Effector memory CD8-positive, alpha-beta T cell (primary cell): ENCODE results near the gene ALOX15.
"Not testable (repeated sequence)": the region's sequence is repeated elsewhere in the genome, so short reads cannot be mapped to it uniquely, and the experiment has no call there.

Experiments
- ATAC-seq: fragments of 150-1000 bp; cut with Tn5 transposase; replicated peaks from 2 replicates; pipeline ENCODE4 v1.10.0; 2021; ENCODE audit warnings: mild to moderate bottlenecking, moderate library complexity
- DNase-seq, 3 experiments: peaks; one replicate each; pipeline ENCODE4 v3.0.0; 2021
- H3K27ac Mint-ChIP-seq, 2 donors: one replicate each; pipeline ENCODE4 v1.8.0; 2022; ENCODE audit warnings: mild to moderate bottlenecking in 2 of 2, mixed read lengths in 2 of 2, moderate library complexity in 2 of 2
- H3K27me3 Mint-ChIP-seq, 2 donors: one replicate each; pipeline ENCODE4 v1.8.0; 2022; ENCODE audit warnings: mixed read lengths in 2 of 2
- H3K36me3 Mint-ChIP-seq: one replicate; pipeline ENCODE4 v1.8.0; 2022; ENCODE audit warnings: mild to moderate bottlenecking, moderate library complexity, mixed read lengths; ENCODE audit not compliant: insufficient read depth
- H3K4me1 Mint-ChIP-seq, 2 donors: one replicate each; pipeline ENCODE4 v1.8.0; 2022; ENCODE audit warnings: low read depth in 2 of 2, mixed read lengths in 2 of 2
- H3K4me3 Mint-ChIP-seq, 2 donors: one replicate each; pipeline ENCODE4 v1.8.0; 2022; ENCODE audit warnings: mild to moderate bottlenecking in 2 of 2, mixed read lengths in 2 of 2, moderate library complexity in 2 of 2
- H3K9me3 Mint-ChIP-seq, 2 donors: one replicate each; pipeline ENCODE4 v1.8.0; 2022; ENCODE audit warnings: mixed read lengths in 2 of 2

ALOX15 gene

GRCh38 chr17:4590981-4591453 is 50.5 kb downstream of the ALOX15 start:
- peaks cover 5 to 9% of the 10 kb centered on the region in 2 donors for H3K4me1 Mint-ChIP-seq
- DNase-seq (no peak), ATAC-seq (no peak)
- H3K27ac Mint-ChIP-seq: no peak overlapping the region
- peaks cover 24 to 79% of the 10 kb centered on the region in 2 donors for H3K27me3 Mint-ChIP-seq
- no peaks in the 10 kb centered on the region for H3K9me3 Mint-ChIP-seq
- H3K36me3 Mint-ChIP-seq: no peaks in the 10 kb centered on the region
- H3K4me3 Mint-ChIP-seq: no peak overlapping the region

- not testable (repeated sequence) for H3K4me3 Mint-ChIP-seq
These were observed 51.4 kb downstream of the ALOX15 start for GRCh38 chr17:4590042-4590441.

GRCh38 chr17:4588898-4589625 is 52.4 kb downstream of the ALOX15 start:
- no peak for ATAC-seq
- peaks cover 0 to 4% of the 10 kb centered on the region in 2 donors for H3K4me1 Mint-ChIP-seq
- no peak overlapping the region for H3K27ac Mint-ChIP-seq
- no peaks in the 10 kb centered on the region for H3K36me3 Mint-ChIP-seq
- H3K4me3 Mint-ChIP-seq: no peak overlapping the region
- H3K9me3 Mint-ChIP-seq: no peaks in the 10 kb centered on the region
- H3K27me3 Mint-ChIP-seq: peaks cover 36 to 82% of the 10 kb centered on the region in 2 donors
- DNase-seq: no peak

More at GRCh38 chr17:4590042-4590441, 51.4 kb downstream of the ALOX15 start:
- peaks cover 34 to 84% of the 10 kb centered on the region in 2 donors for H3K27me3 Mint-ChIP-seq
- ATAC-seq, H3K27ac Mint-ChIP-seq, H3K36me3 Mint-ChIP-seq, H3K4me1 Mint-ChIP-seq, DNase-seq, H3K9me3 Mint-ChIP-seq: not testable (repeated sequence)

GRCh38 chr17:4588391-4588790 is 53.1 kb downstream of the ALOX15 start:
- H3K27ac Mint-ChIP-seq: no peak overlapping the region
- no peaks in the 10 kb centered on the region for H3K36me3 Mint-ChIP-seq
- peaks cover 4 to 5% of the 10 kb centered on the region in 2 donors for H3K4me1 Mint-ChIP-seq
- no peak for DNase-seq
- ATAC-seq: no peak
- peaks cover 42 to 82% of the 10 kb centered on the region in 2 donors for H3K27me3 Mint-ChIP-seq
- H3K9me3 Mint-ChIP-seq: no peaks in the 10 kb centered on the region
- no peak overlapping the region for H3K4me3 Mint-ChIP-seq

GRCh38 chr17:4587803-4588202 is 53.7 kb downstream of the ALOX15 start:
- Mint-ChIP-seq H3K4me3 (no peak overlapping the region), H3K27me3 (peaks cover 48 to 82% of the 10 kb centered on the region in 2 donors), H3K36me3 (no peaks in the 10 kb centered on the region), H3K4me1 (peaks cover 4 to 5% of the 10 kb centered on the region in 2 donors), H3K27ac (no peak overlapping the region), H3K9me3 (no peaks in the 10 kb centered on the region)
- ATAC-seq (no peak), DNase-seq (no peak)

- DNase-seq (no peak), ATAC-seq (no peak)
- Mint-ChIP-seq H3K36me3 (no peaks in the 10 kb centered on the region), H3K27ac (no peak overlapping the region), H3K4me3 (no peak overlapping the region), H3K9me3 (no peaks in the 10 kb centered on the region), H3K4me1 (peaks cover 4 to 5% of the 10 kb centered on the region in 2 donors), H3K27me3 (peaks cover 54 to 82% of the 10 kb centered on the region in 2 donors)
These were observed 54.3 kb downstream of the ALOX15 start for GRCh38 chr17:4587195-4587594.

GRCh38 chr17:4586043-4586442 is 55.4 kb downstream of the ALOX15 start:
- Mint-ChIP-seq H3K4me1 (peaks cover 4 to 5% of the 10 kb centered on the region in 2 donors), H3K9me3 (no peaks in the 10 kb centered on the region), H3K27me3 (peaks cover 59 to 82% of the 10 kb centered on the region in 2 donors), H3K4me3 (no peak overlapping the region), H3K27ac (no peak overlapping the region), H3K36me3 (no peaks in the 10 kb centered on the region)
- DNase-seq (no peak), ATAC-seq (no peak)

GRCh38 chr17:4585638-4585994 is 55.9 kb downstream of the ALOX15 start:
- Mint-ChIP-seq H3K27ac (no peak overlapping the region), H3K4me3 (no peak overlapping the region), H3K36me3 (no peaks in the 10 kb centered on the region), H3K27me3 (peaks cover 55 to 82% of the 10 kb centered on the region in 2 donors), H3K9me3 (no peaks in the 10 kb centered on the region), H3K4me1 (peaks cover 4 to 5% of the 10 kb centered on the region in 2 donors)
- ATAC-seq (no peak), DNase-seq (no peak)

- Mint-ChIP-seq H3K27ac (no peak overlapping the region), H3K9me3 (no peaks in the 10 kb centered on the region), H3K36me3 (no peaks in the 10 kb centered on the region), H3K27me3 (peaks cover 49 to 78% of the 10 kb centered on the region in 2 donors), H3K4me3 (peak overlapping the region in 1 of 2 donors; percentile 35), H3K4me1 (peaks cover 4 to 5% of the 10 kb centered on the region in 2 donors)
- DNase-seq: no peak
- no peak for ATAC-seq
These were observed 56.4 kb downstream of the ALOX15 start for GRCh38 chr17:4584917-4585637.

GRCh38 chr17:4584101-4584916 is 57.2 kb downstream of the ALOX15 start, which contains the start of gene SMTNL2:
Gene SMTNL2, plus strand, starts transcription at chr17:4584529. Its CDS starts 77 bp downstream, at chr17:4584606.
- peaks cover 4 to 5% of the 10 kb centered on the region in 2 donors for H3K4me1 Mint-ChIP-seq
- H3K4me3 Mint-ChIP-seq: peak within 1 kb of the TSS; percentile 68 to 71
- H3K27ac Mint-ChIP-seq: no peak within 1 kb of the TSS
- ATAC-seq (peak; percentile 69), DNase-seq (no peak)
- peaks cover 48 to 82% of the 10 kb centered on the region in 2 donors for H3K27me3 Mint-ChIP-seq
- H3K9me3 Mint-ChIP-seq: no peaks in the 10 kb centered on the region
- no peaks in the 10 kb centered on the region for H3K36me3 Mint-ChIP-seq

- Mint-ChIP-seq H3K27me3 (peaks cover 48 to 79% of the 10 kb centered on the region in 2 donors), H3K9me3 (no peaks in the 10 kb centered on the region), H3K27ac (no peak overlapping the region), H3K4me3 (peak overlapping the region; percentile 68 to 71), H3K4me1 (peaks cover 4 to 5% of the 10 kb centered on the region in 2 donors), H3K36me3 (no peaks in the 10 kb centered on the region)
- DNase-seq (no peak), ATAC-seq (peak; percentile 54)
These were observed 57.7 kb downstream of the ALOX15 start for GRCh38 chr17:4583782-4584100.

- no peak overlapping the region for H3K27ac Mint-ChIP-seq
- DNase-seq: no peak
- no peaks in the 10 kb centered on the region for H3K36me3 Mint-ChIP-seq
- no peaks in the 10 kb centered on the region for H3K9me3 Mint-ChIP-seq
- peaks cover 4% of the 10 kb centered on the region in 2 donors for H3K4me1 Mint-ChIP-seq
- H3K27me3 Mint-ChIP-seq: peaks cover 48 to 74% of the 10 kb centered on the region in 2 donors
- peak overlapping the region; percentile 68 to 71 for H3K4me3 Mint-ChIP-seq
- ATAC-seq: no peak
These were observed 58.3 kb downstream of the ALOX15 start for GRCh38 chr17:4583206-4583605.

- no peak for ATAC-seq
These were observed 58.8 kb downstream of the ALOX15 start for GRCh38 chr17:4582691-4583090.

More at GRCh38 chr17:4582691-4583090, 58.8 kb downstream of the ALOX15 start:
- Mint-ChIP-seq H3K9me3 (no peaks in the 10 kb centered on the region), H3K27me3 (peaks cover 48 to 70% of the 10 kb centered on the region in 2 donors), H3K4me3 (no peak overlapping the region), H3K27ac (no peak overlapping the region), H3K4me1 (peaks cover 3 to 4% of the 10 kb centered on the region in 2 donors), H3K36me3 (no peaks in the 10 kb centered on the region)
- no peak for DNase-seq
